IMR-90 (cell line): ENCODE measurements around the gene RPS6KA2. TPM values are rescaled to one million over a fixed set of nuclear protein-coding genes. Genes with fewer than 3 reads are reported as not detected.
A peak's percentile ranks its signal among the peaks of the same experiment; 100 is the strongest.

Source experiments
- ATAC-seq: fragments of 200-7000 bp; cut with Tn5 transposase; 2 replicates; pipeline ENCODE4 v1.9.1; 2020; ENCODE audit warnings: low read depth, mild to moderate bottlenecking, moderate library complexity
- BruUV-seq: library from RNA; stranded (reverse); fragments of 400-500 nt; replicated peaks from 2 replicates; lab custom pipeline; 2021; lab: Mats Ljungman, UMichigan
- CTCF ChIA-PET: fragments of 300-600 bp; formaldehyde crosslinking; extraction: SDS; loops from one replicate; lab custom pipeline; 2021; ENCODE audit warnings: antibody characterized with exemption; lab: Yijun Ruan, JAX
- POLR2A ChIA-PET: fragments of 300-600 bp; sonication (Branson Sonifier 250); formaldehyde crosslinking; loops from one replicate; lab custom pipeline; 2022; ENCODE audit warnings: antibody characterized with exemption; ENCODE audit not compliant: unreplicated experiment; lab: Charles Lee
- DNase-seq: peaks from one replicate; pipeline ENCODE4 v3.0.0; 2013
- H2AFZ ChIP-seq: replicated peaks from 2 replicates; pipeline ENCODE3; 2013; ENCODE audit warnings: low read length, mild to moderate bottlenecking; ENCODE audit not compliant: poor library complexity
- H2AK5ac ChIP-seq: 2 replicates; pipeline ENCODE4 v1.6.1; 2013; ENCODE audit warnings: low read depth, low read length, inconsistent platforms
- H2AK9ac ChIP-seq: replicated peaks from 2 replicates; pipeline ENCODE3; 2013; ENCODE audit warnings: mild to moderate bottlenecking, low read depth, low read length, moderate library complexity; ENCODE audit not compliant: poor library complexity
- H2BK120ac ChIP-seq: 2 replicates; pipeline ENCODE4 v1.6.1; 2013; ENCODE audit warnings: low read depth, low read length, inconsistent platforms
- H2BK15ac ChIP-seq: 3 replicates; pipeline ENCODE4 v1.6.1; 2013; ENCODE audit warnings: low read depth, low read length, inconsistent platforms
- H2BK20ac ChIP-seq: 2 replicates; pipeline ENCODE4 v1.6.1; 2013; ENCODE audit warnings: low read depth, mild to moderate bottlenecking, inconsistent platforms, low read length, moderate library complexity
- H2BK5ac ChIP-seq: 2 replicates; pipeline ENCODE4 v1.6.1; 2013; ENCODE audit warnings: mild to moderate bottlenecking, low read depth, low read length, inconsistent platforms; ENCODE audit not compliant: poor library complexity, severe bottlenecking
- H3K14ac ChIP-seq: replicated peaks from 2 replicates; pipeline ENCODE4 v1.6.1; 2013; ENCODE audit warnings: low read depth, low read length, inconsistent platforms
- H3K18ac ChIP-seq: 2 replicates; pipeline ENCODE4 v1.6.1; 2013; ENCODE audit warnings: low read depth, low read length, control low read depth
- H3K23ac ChIP-seq: 2 replicates; pipeline ENCODE4 v1.6.1; 2013; ENCODE audit warnings: low read depth, low read length, inconsistent platforms
- H3K27ac ChIP-seq: 2 replicates; pipeline ENCODE4 v1.5.1; 2013; ENCODE audit warnings: mild to moderate bottlenecking, control low read depth, low read length; ENCODE audit not compliant: insufficient read depth
- H3K27me3 ChIP-seq: 2 replicates; pipeline ENCODE4 v1.6.1; 2013; ENCODE audit warnings: low read length; ENCODE audit not compliant: control insufficient read depth, insufficient read depth
- H3K36me3 ChIP-seq: 2 replicates; pipeline ENCODE4 v1.6.1; 2013; ENCODE audit warnings: low read length, mixed read lengths; ENCODE audit not compliant: control insufficient read depth, insufficient read depth
- H3K4ac ChIP-seq: 2 replicates; pipeline ENCODE4 v1.6.1; 2013; ENCODE audit warnings: low read depth, low read length, inconsistent platforms
- H3K4me1 ChIP-seq: 2 replicates; pipeline ENCODE4 v1.6.1; 2013; ENCODE audit warnings: low read length, mixed read lengths; ENCODE audit not compliant: control insufficient read depth, insufficient read depth
- H3K4me2 ChIP-seq: 2 replicates; pipeline ENCODE4 v1.6.1; 2013; ENCODE audit warnings: low read depth, mild to moderate bottlenecking, control low read depth, low read length, moderate library complexity
- H3K4me3 ChIP-seq: 2 replicates; pipeline ENCODE4 v1.5.1; 2013; ENCODE audit warnings: low read depth, mild to moderate bottlenecking, control low read depth, low read length, moderate library complexity; ENCODE audit not compliant: insufficient read depth
- H3K56ac ChIP-seq: 2 replicates; pipeline ENCODE4 v1.6.1; 2013; ENCODE audit warnings: low read length, inconsistent platforms; ENCODE audit not compliant: insufficient read depth; ENCODE audit errors: extremely low read depth
- H3K79me1 ChIP-seq, 2 experiments: 2 replicates each; pipeline ENCODE4 v1.6.1; 2013; ENCODE audit warnings: low read length in 2 of 2, inconsistent platforms in 1 of 2, low read depth in 1 of 2
- H3K9ac ChIP-seq: 2 replicates; pipeline ENCODE4 v1.6.1; 2013; ENCODE audit warnings: low read depth, low read length, control low read depth
- H3K9me1 ChIP-seq: 2 replicates; pipeline ENCODE4 v1.6.1; 2013; ENCODE audit warnings: low read length, inconsistent platforms; ENCODE audit not compliant: insufficient read depth
- H3K9me3 ChIP-seq: 2 replicates; pipeline ENCODE4 v1.6.1; 2013; ENCODE audit warnings: low read length; ENCODE audit not compliant: control insufficient read depth, insufficient read depth
- H4K20me1 ChIP-seq: 2 replicates; pipeline ENCODE4 v1.6.1; 2013; ENCODE audit warnings: low read length, inconsistent platforms; ENCODE audit not compliant: insufficient read depth
- H4K5ac ChIP-seq: 2 replicates; pipeline ENCODE4 v1.6.1; 2013; ENCODE audit warnings: mild to moderate bottlenecking, low read depth, low read length, control low read depth
- H4K8ac ChIP-seq, 2 experiments: 2 replicates each; pipeline ENCODE4 v1.6.1; 2013; ENCODE audit warnings: low read depth in 2 of 2, low read length in 2 of 2, control low read depth in 1 of 2, inconsistent platforms in 1 of 2
- H4K91ac ChIP-seq: 2 replicates; pipeline ENCODE4 v1.6.1; 2013; ENCODE audit warnings: low read depth, low read length, inconsistent platforms; ENCODE audit not compliant: insufficient read depth
- BHLHE40 ChIP-seq: fragments of 150-350 bp; IDR thresholded peaks from 2 replicates; pipeline ENCODE4 v1.6.1; 2016; ENCODE audit warnings: mild to moderate bottlenecking, low read depth, low read length
- CEBPB ChIP-seq: IDR thresholded peaks from 2 replicates; pipeline ENCODE4 v1.6.1; 2012; ENCODE audit warnings: low read depth, low read length, improper control_type of control experiment
- CTCF ChIP-seq: conservative IDR thresholded peaks from 2 replicates; pipeline ENCODE4 v1.5.1; 2012; ENCODE audit warnings: mild to moderate bottlenecking, low read depth, low read length, improper control_type of control experiment
- FOS ChIP-seq: fragments of 150-350 bp; IDR thresholded peaks from 2 replicates; pipeline ENCODE4 v1.6.1; 2016; ENCODE audit warnings: low read depth, low read length
- RAD21 ChIP-seq: IDR thresholded peaks from 2 replicates; pipeline ENCODE4 v1.6.1; 2012; ENCODE audit warnings: low read length, improper control_type of control experiment
- RFX5 ChIP-seq: IDR thresholded peaks from 2 replicates; pipeline ENCODE4 v1.8.0; 2012; ENCODE audit warnings: low read depth, mild to moderate bottlenecking, low read length, moderate library complexity
- SMC3 ChIP-seq: fragments of 150-350 bp; IDR thresholded peaks from 2 replicates; pipeline ENCODE4 v1.6.1; 2016; ENCODE audit warnings: low read depth, mild to moderate bottlenecking, antibody characterized with exemption, low read length, moderate library complexity
- WGBS, 2 experiments: methylation state at CpG; one replicate each; pipeline versions ENCODE4 v1.1.5 to v1.1.7; 2013; ENCODE audit warnings: missing lambda C conversion rate in 2 of 2; ENCODE audit not compliant: insufficient read length in 1 of 2; ENCODE audit errors: extremely low coverage in 2 of 2; 5-methylcytosine and 5-hydroxymethylcytosine counted together
- dilution Hi-C: fragments of 300-500 bp; cut with HindIII; formaldehyde crosslinking; loops from one replicate; pipeline ENCODE4 v1.14.3; 2018; ENCODE audit warnings: low sequenced_read_pairs; ENCODE audit not compliant: unreplicated experiment
- in situ Hi-C: fragments of 300-500 bp; cut with MboI; formaldehyde crosslinking; loops from 3 replicates; pipeline ENCODE4 v1.14.3; 2019; ENCODE audit warnings: low sequenced_read_pairs, inconsistent platforms, mixed read lengths
- intact Hi-C: fragments of 100-400 bp; cut with micrococcal nuclease; formaldehyde crosslinking; loops from 2 replicates; pipeline ENCODE4 v1.10.0; 2022
- polyA plus RNA-seq, 3 experiments: library from polyadenylated mRNA; depleted of rRNA; stranded (reverse); fragments of >200 nt; gene quantifications; 2 replicates each; pipeline ENCODE4 v1.2.3, GENCODE V29; 2012; ENCODE audit warnings: low replicate concordance in 1 of 3
- total RNA-seq: library from RNA; depleted of rRNA; stranded (reverse); fragments of >200 nt; gene quantifications from 2 replicates; pipeline ENCODE4 v1.2.3, GENCODE V29; 2012
- TF ChIP-seq, protein P1 (sequence below): fragments of 150-350 bp; IDR thresholded peaks from 2 replicates; pipeline ENCODE4 v1.6.1; 2017; ENCODE audit warnings: mild to moderate bottlenecking, antibody characterized with exemption, low read length, low read depth

The RPS6KA2 gene
- total and polyA plus RNA-seq, 2 of the 4 experiments (the other 2 are of a cell fraction), result 26.9 to 31.3 TPM

DNA sequence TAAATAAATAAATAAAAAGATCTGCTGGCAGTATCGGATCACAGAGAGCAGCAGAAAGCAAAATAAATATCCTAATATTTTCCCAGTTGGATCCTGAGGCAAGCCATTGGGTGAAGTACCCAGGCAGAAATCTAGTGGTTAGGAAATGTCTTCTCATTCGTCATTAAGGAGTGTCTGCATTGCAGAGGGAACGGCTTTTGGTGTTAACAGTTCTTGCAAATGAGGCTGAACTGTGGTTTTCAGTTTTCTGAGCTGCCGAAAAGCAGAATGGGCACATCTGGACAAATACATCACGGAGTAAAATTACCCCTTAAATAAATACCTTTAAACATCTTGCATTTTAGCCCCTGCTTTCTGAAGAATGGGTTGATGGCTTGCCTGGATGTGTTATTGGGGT, 162.1 kb downstream of the RPS6KA2 start:
- no peak overlapping the region for H2AFZ ChIP-seq
- no peak overlapping the region for H3K9ac ChIP-seq
- no peak overlapping the region for H3K4me3 ChIP-seq
- no peak overlapping the region for H3K14ac ChIP-seq
- H4K5ac ChIP-seq, result no peak overlapping the region
- WGBS, 2 experiments, result no CpG with 5 or more reads among the region's 5 CpGs
- no peak overlapping the region for H2BK5ac ChIP-seq
- TF ChIP-seq RAD21, result no peak
- TF ChIP-seq SMC3, result no peak
- TF ChIP-seq RFX5, result no peak
- TF ChIP-seq BHLHE40, result no peak
- TF ChIP-seq CTCF, result no peak
- TF ChIP-seq, protein P1, sequence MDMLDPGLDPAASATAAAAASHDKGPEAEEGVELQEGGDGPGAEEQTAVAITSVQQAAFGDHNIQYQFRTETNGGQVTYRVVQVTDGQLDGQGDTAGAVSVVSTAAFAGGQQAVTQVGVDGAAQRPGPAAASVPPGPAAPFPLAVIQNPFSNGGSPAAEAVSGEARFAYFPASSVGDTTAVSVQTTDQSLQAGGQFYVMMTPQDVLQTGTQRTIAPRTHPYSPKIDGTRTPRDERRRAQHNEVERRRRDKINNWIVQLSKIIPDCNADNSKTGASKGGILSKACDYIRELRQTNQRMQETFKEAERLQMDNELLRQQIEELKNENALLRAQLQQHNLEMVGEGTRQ, result no peak
- TF ChIP-seq CEBPB, result no peak
- no peak for TF ChIP-seq FOS
- H3K27ac ChIP-seq, result no peak overlapping the region
- peaks cover 2% of the 10 kb centered on the region; the same call in 1 of the 2 replicates for H3K4me1 ChIP-seq
- no peak overlapping the region for H3K4me2 ChIP-seq
- DNase-seq (no peak), ATAC-seq (no peak)
- no peaks in the 10 kb centered on the region for H3K27me3 ChIP-seq
- no peak overlapping the region for H3K23ac ChIP-seq
- no peak overlapping the region for H2AK9ac ChIP-seq
- no peak overlapping the region for H4K8ac ChIP-seq
- no peaks in the 10 kb centered on the region for H3K79me1 ChIP-seq
- peaks cover 7% of the 10 kb centered on the region for H4K20me1 ChIP-seq
- H2BK20ac ChIP-seq, result peak overlapping the region; percentile 24; the same call in 1 of the 2 replicates
- CTCF ChIA-PET, result no interaction called here
- no peak overlapping the region for H3K56ac ChIP-seq
- POLR2A ChIA-PET, result no interaction called here
- dilution Hi-C loops, result no loop called here
- H3K9me3 ChIP-seq, result no peaks in the 10 kb centered on the region
- intact Hi-C loops, result loop anchor here (5.0 kb wide), 1 partner anchor 162 kb away; the partner anchor contains the start of gene RPS6KA2
- H2BK15ac ChIP-seq, result no peak overlapping the region
- no peak overlapping the region for H2AK5ac ChIP-seq
- H4K91ac ChIP-seq, result no peak overlapping the region
- no peak overlapping the region for H3K4ac ChIP-seq
- no peak overlapping the region for H2BK120ac ChIP-seq
- H3K9me1 ChIP-seq, result peaks cover 18% of the 10 kb centered on the region
- no TSS peak for BruUV-seq
- no peak overlapping the region for H3K18ac ChIP-seq
- H3K36me3 ChIP-seq, result peaks cover 52% of the 10 kb centered on the region
- in situ Hi-C loops, result no loop called here
